HCT116 (cell line): Measurements from ENCODE around the gene OR52E8. TPM values are rescaled to one million over a fixed set of nuclear protein-coding genes. Genes with fewer than 3 reads are reported as not detected.

ENCODE experiments used
- ATAC-seq: fragments of 200-7000 bp; cut with Tn5 transposase; 2 replicates; pipeline ENCODE4 v1.9.1; 2020; ENCODE audit warnings: mild to moderate bottlenecking, moderate library complexity
- BruUV-seq: library from RNA; stranded (reverse); fragments of 400-500 nt; replicated peaks from 2 replicates; lab custom pipeline; 2021; lab: Mats Ljungman, UMichigan
- CTCF ChIA-PET: fragments of 300-600 bp; sonication (Branson Sonifier 250); formaldehyde crosslinking; loops from one replicate; lab custom pipeline; 2021; ENCODE audit warnings: antibody characterized with exemption; lab: Charles Lee
- POLR2A ChIA-PET: fragments of 300-600, 350-600 bp; sonication (Branson Sonifier 250); formaldehyde crosslinking; loops from one replicate; lab custom pipeline; 2021; ENCODE audit warnings: antibody characterized with exemption; lab: Charles Lee
- RAD21 ChIA-PET, 2 experiments: fragments of 300-600 bp; sonication (Branson Sonifier 250); formaldehyde crosslinking; loops; one replicate each; lab custom pipeline; 2023; ENCODE audit warnings: low total read pairs in 2 of 2; ENCODE audit not compliant: uncharacterized antibody in 2 of 2, unreplicated experiment in 2 of 2, low non-redundant PET in 1 of 2; lab: Charles Lee
- DNase-seq: peaks from one replicate; pipeline ENCODE4 v3.0.0-alpha.2; 2010; ENCODE audit warnings: low read depth, low spot score
- H2AFZ ChIP-seq: fragments of 200-600 bp; shearing (Covaris generic), sonication (generic); 2 replicates; pipeline ENCODE4 v1.6.1; 2017; ENCODE audit warnings: low read depth, mixed run types, mixed read lengths, antibody characterized with exemption, low read length; ENCODE audit not compliant: poor library complexity, severe bottlenecking
- H3K27ac ChIP-seq: 2 replicates; pipeline ENCODE4 v1.5.1; 2012; ENCODE audit warnings: low read depth, low read length
- H3K27me3 ChIP-seq: fragments of 200-600 bp; sonication (generic); 2 replicates; pipeline ENCODE4 v1.6.1; 2016; ENCODE audit warnings: mixed run types, low read length, mixed read lengths; ENCODE audit not compliant: insufficient read depth
- H3K36me3 ChIP-seq, 2 experiments: fragments of 200-500 bp in 1 of 2; fragments of 200-600 bp in 1 of 2; sonication (Bioruptor generic) in 1 of 2; sonication (generic) in 1 of 2; 2 replicates each; pipeline versions ENCODE4 v1.5.1 to v1.6.1; 2014 to 2016; ENCODE audit warnings: low read length in 2 of 2, inconsistent platforms in 1 of 2, mixed read lengths in 1 of 2, mixed run types in 1 of 2; ENCODE audit not compliant: insufficient read depth in 2 of 2, control insufficient read depth in 1 of 2
- H3K4me1 ChIP-seq, 2 experiments: fragments of 200-600 bp in 1 of 2; sonication (generic) in 1 of 2; 2 replicates each; pipeline versions ENCODE4 v1.5.1 to v1.6.1; 2012 to 2017; ENCODE audit warnings: low read length in 2 of 2, inconsistent platforms in 1 of 2, mild to moderate bottlenecking in 1 of 2, mixed read lengths in 1 of 2, mixed run types in 1 of 2, moderate library complexity in 1 of 2; ENCODE audit not compliant: insufficient read depth in 2 of 2, control insufficient read depth in 1 of 2
- H3K4me2 ChIP-seq: fragments of 200-600 bp; sonication (generic); 2 replicates; pipeline ENCODE4 v1.6.1; 2017; ENCODE audit warnings: mixed run types, low read length, mixed read lengths
- H3K4me3 ChIP-seq, 2 experiments: fragments of 200-600 bp in 1 of 2; sonication (generic) in 1 of 2; replicated peaks in 1 of 2; 2 replicates each; pipeline ENCODE4 v1.5.1; 2011 to 2016; ENCODE audit warnings: low read length in 2 of 2, control low read depth in 1 of 2, low read depth in 1 of 2, mild to moderate bottlenecking in 1 of 2, mixed read lengths in 1 of 2, mixed run types in 1 of 2
- H3K79me2 ChIP-seq: fragments of 200-600 bp; sonication (generic); 2 replicates; pipeline ENCODE4 v1.6.1; 2017; ENCODE audit warnings: mild to moderate bottlenecking, mixed run types, low read length, moderate library complexity, mixed read lengths; ENCODE audit not compliant: insufficient read depth
- H3K9ac ChIP-seq: fragments of 200-600 bp; sonication (generic); 2 replicates; pipeline ENCODE4 v1.6.1; 2016; ENCODE audit warnings: low read length, mixed read lengths
- H3K9me2 ChIP-seq: fragments of 200-600 bp; sonication (generic), shearing (Covaris generic); 2 replicates; pipeline ENCODE4 v1.6.1; 2017; ENCODE audit warnings: mixed run types, mild to moderate bottlenecking, moderate library complexity; ENCODE audit not compliant: insufficient read depth
- H3K9me3 ChIP-seq, 2 experiments: fragments of 200-500 bp in 1 of 2; fragments of 200-600 bp in 1 of 2; sonication (Bioruptor generic) in 1 of 2; sonication (generic) in 1 of 2; 2 replicates each; pipeline ENCODE4 v1.6.1; 2014 to 2017; ENCODE audit warnings: low read length in 2 of 2, mixed read lengths in 2 of 2, inconsistent platforms in 1 of 2, low read depth in 1 of 2, mild to moderate bottlenecking in 1 of 2, mixed run types in 1 of 2, moderate library complexity in 1 of 2; ENCODE audit not compliant: control insufficient read depth in 1 of 2, insufficient read depth in 1 of 2
- H4K20me1 ChIP-seq: fragments of 200-600 bp; sonication (generic), shearing (Covaris generic); 2 replicates; pipeline ENCODE4 v1.6.1; 2017; ENCODE audit warnings: mixed run types, mild to moderate bottlenecking, moderate library complexity; ENCODE audit not compliant: insufficient read depth
- CTCF ChIP-seq, 3 experiments: fragments of 200-600 bp in 1 of 3; sonication (generic) in 1 of 3; IDR thresholded peaks in 2 of 3; conservative IDR thresholded peaks in 1 of 3; 2 replicates each; pipeline ENCODE4 v1.5.1; 2012 to 2017; ENCODE audit warnings: low read depth in 2 of 3, low read length in 2 of 3, antibody characterized with exemption in 1 of 3, borderline replicate concordance in 1 of 3, control low read depth in 1 of 3, mild to moderate bottlenecking in 1 of 3, mixed read lengths in 1 of 3, mixed run types in 1 of 3, moderate library complexity in 1 of 3; ENCODE audit not compliant: insufficient read depth in 1 of 3
- ELF1 ChIP-seq: IDR thresholded peaks from 2 replicates; pipeline ENCODE4 v1.6.1; 2012; ENCODE audit warnings: low read depth, borderline replicate concordance
- EZH2phosphoT487 ChIP-seq: fragments of 200-600 bp; IDR thresholded peaks from 2 replicates; pipeline ENCODE4 v1.6.1; 2018; ENCODE audit warnings: antibody characterized with exemption, borderline replicate concordance
- FOSL1 ChIP-seq: IDR thresholded peaks from 2 replicates; pipeline ENCODE4 v1.6.1; 2012; ENCODE audit warnings: low read depth
- JUND ChIP-seq: IDR thresholded peaks from 2 replicates; pipeline ENCODE4 v1.6.1; 2012
- POLR2A ChIP-seq: IDR thresholded peaks from 2 replicates; pipeline ENCODE4 v1.7.0; 2011; ENCODE audit warnings: borderline replicate concordance; ENCODE audit not compliant: insufficient read depth, insufficient read length; ENCODE audit errors: extremely low read depth
- POLR2AphosphoS5 ChIP-seq: IDR thresholded peaks from 2 replicates; pipeline ENCODE4 v1.6.1; 2011; ENCODE audit warnings: mild to moderate bottlenecking, low read depth, low read length, moderate library complexity
- SIN3A ChIP-seq: IDR thresholded peaks from 2 replicates; pipeline ENCODE4 v1.6.1; 2012; ENCODE audit warnings: low read depth
- SRF ChIP-seq: IDR thresholded peaks from 2 replicates; pipeline ENCODE4 v1.6.1; 2012; ENCODE audit warnings: low read depth
- YY1 ChIP-seq: IDR thresholded peaks from 2 replicates; pipeline ENCODE4 v1.6.1; 2011; ENCODE audit warnings: low read length, low read depth, moderate library complexity, mild to moderate bottlenecking; ENCODE audit not compliant: insufficient replicate concordance; ENCODE audit errors: extremely low read depth
- intact Hi-C: fragments of 100-400 bp; cut with micrococcal nuclease; formaldehyde crosslinking; loops from 2 replicates; pipeline ENCODE4 v1.10.0; 2022
- total RNA-seq: library from RNA; stranded (reverse); gene quantifications from one replicate; pipeline ENCODE4 v1.2.1, GENCODE V29; 2021; ENCODE audit not compliant: unreplicated experiment
- TF ChIP-seq, protein P1 (sequence below): IDR thresholded peaks from 2 replicates; pipeline ENCODE4 v1.6.1; 2012
- TF ChIP-seq, protein P2 (sequence below): IDR thresholded peaks from 2 replicates; pipeline ENCODE4 v1.6.1; 2011; ENCODE audit warnings: mild to moderate bottlenecking, low read length, moderate library complexity; ENCODE audit not compliant: insufficient replicate concordance; ENCODE audit errors: extremely low read depth
- TF ChIP-seq, protein P3 (sequence below): IDR thresholded peaks from 2 replicates; pipeline ENCODE4 v1.6.1; 2012

Gene OR52E8
- total RNA-seq, 1 experiment from 2014 or later = not detected

GRCh38 chr11:5815534-5815933 lies 42.0 kb downstream of the OR52E8 start:
- H3K79me2 ChIP-seq = no peaks in the 10 kb centered on the region
- intact Hi-C loops = loop anchor here (10.0 kb wide), 1 partner anchor 539 kb away; no protein-coding TSS in a partner anchor
- POLR2A ChIA-PET = no interaction called here
- TF ChIP-seq SIN3A (no peak), ELF1 (no peak)
- TF ChIP-seq, protein P1, sequence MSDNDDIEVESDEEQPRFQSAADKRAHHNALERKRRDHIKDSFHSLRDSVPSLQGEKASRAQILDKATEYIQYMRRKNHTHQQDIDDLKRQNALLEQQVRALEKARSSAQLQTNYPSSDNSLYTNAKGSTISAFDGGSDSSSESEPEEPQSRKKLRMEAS = no peak
- TF ChIP-seq, all 23 proteins: peak for 0
- Histone ChIP-seq H2AFZ (no peak overlapping the region), H3K27ac (no peak overlapping the region), H3K9me3 (no peaks in the 10 kb centered on the region), H3K4me1 (no peaks in the 10 kb centered on the region), H3K9me2 (no peaks in the 10 kb centered on the region), H3K27me3 (peaks cover 59% of the 10 kb centered on the region), H3K9ac (no peak overlapping the region), H4K20me1 (no peaks in the 10 kb centered on the region; the same call in 1 of the 2 replicates), H3K4me2 (no peak overlapping the region), H3K4me3 (no peak overlapping the region), H3K36me3 (no peaks in the 10 kb centered on the region)
- ChIA-PET CTCF (no interaction called here), RAD21 (no interaction called here)
- no peak for ATAC-seq
- no peak for DNase-seq
- BruUV-seq = no TSS peak

- Histone ChIP-seq H3K4me2 (no peak overlapping the region), H3K4me3 (no peak overlapping the region), H3K79me2 (no peaks in the 10 kb centered on the region), H3K9me2 (no peaks in the 10 kb centered on the region), H3K4me1 (peaks cover 0 to 4% of the 10 kb centered on the region in 2 experiments; a peak in 1 of 4 replicates), H3K9ac (no peak overlapping the region), H4K20me1 (no peaks in the 10 kb centered on the region; the same call in 1 of the 2 replicates), H3K9me3 (no peaks in the 10 kb centered on the region), H3K27me3 (peaks cover 65% of the 10 kb centered on the region), H3K36me3 (no peaks in the 10 kb centered on the region), H2AFZ (no peak overlapping the region), H3K27ac (no peak overlapping the region)
- intact Hi-C loops = loop anchor here (2.0 to 10.0 kb wide), 5 partner anchors 518 to 1627 kb away; no protein-coding TSS in a partner anchor
- ChIA-PET POLR2A (no interaction called here), CTCF (interaction anchor here (0.8 to 2.3 kb wide), 7 partner anchors 81 to 1183 kb away, joined by 3 to 8 read pairs (median 3); partner anchors contain the start of genes OR51D1 and TRIM5), RAD21 (no interaction called here)
- ATAC-seq (no peak), DNase-seq (no peak)
- TF ChIP-seq SIN3A = no peak
- TF ChIP-seq, protein P2, sequence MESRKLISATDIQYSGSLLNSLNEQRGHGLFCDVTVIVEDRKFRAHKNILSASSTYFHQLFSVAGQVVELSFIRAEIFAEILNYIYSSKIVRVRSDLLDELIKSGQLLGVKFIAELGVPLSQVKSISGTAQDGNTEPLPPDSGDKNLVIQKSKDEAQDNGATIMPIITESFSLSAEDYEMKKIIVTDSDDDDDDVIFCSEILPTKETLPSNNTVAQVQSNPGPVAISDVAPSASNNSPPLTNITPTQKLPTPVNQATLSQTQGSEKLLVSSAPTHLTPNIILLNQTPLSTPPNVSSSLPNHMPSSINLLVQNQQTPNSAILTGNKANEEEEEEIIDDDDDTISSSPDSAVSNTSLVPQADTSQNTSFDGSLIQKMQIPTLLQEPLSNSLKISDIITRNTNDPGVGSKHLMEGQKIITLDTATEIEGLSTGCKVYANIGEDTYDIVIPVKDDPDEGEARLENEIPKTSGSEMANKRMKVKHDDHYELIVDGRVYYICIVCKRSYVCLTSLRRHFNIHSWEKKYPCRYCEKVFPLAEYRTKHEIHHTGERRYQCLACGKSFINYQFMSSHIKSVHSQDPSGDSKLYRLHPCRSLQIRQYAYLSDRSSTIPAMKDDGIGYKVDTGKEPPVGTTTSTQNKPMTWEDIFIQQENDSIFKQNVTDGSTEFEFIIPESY = no peak
- no peak for TF ChIP-seq SRF
- TF ChIP-seq YY1 = no peak
- TF ChIP-seq CTCF (IDR thresholded peaks at IDR 0.05 in 2 of 3, conservative IDR thresholded peaks at IDR 0.05 in 1 of 3; ENCODE audit: borderline replicate concordance in 1 of 3, insufficient read depth in 1 of 3, low read depth in 2 of 3, low read length in 2 of 3) = no peak
- TF ChIP-seq, protein P3, sequence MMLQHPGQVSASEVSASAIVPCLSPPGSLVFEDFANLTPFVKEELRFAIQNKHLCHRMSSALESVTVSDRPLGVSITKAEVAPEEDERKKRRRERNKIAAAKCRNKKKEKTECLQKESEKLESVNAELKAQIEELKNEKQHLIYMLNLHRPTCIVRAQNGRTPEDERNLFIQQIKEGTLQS = no peak
- TF ChIP-seq POLR2AphosphoS5 = no peak
- TF ChIP-seq EZH2phosphoT487 = no peak
- no peak for TF ChIP-seq FOSL1
- no peak for TF ChIP-seq POLR2A
- no peak for TF ChIP-seq JUND
- BruUV-seq = no TSS peak
These were observed 47.3 kb downstream of the OR52E8 start for GRCh38 chr11:5809905-5810795.
